A673 (cell line): ENCODE results near the gene PPP1R13L. TPM values are rescaled to one million over a fixed set of nuclear protein-coding genes. Genes with fewer than 3 reads are reported as not detected.

Experiments used
- BruUV-seq: library from RNA; stranded (reverse); fragments of 400-500 nt; replicated peaks from 2 replicates; lab custom pipeline; 2021; lab: Mats Ljungman, UMichigan
- CTCF ChIA-PET: fragments of 300-600 bp; sonication (Branson Sonifier 250); formaldehyde crosslinking; loops from one replicate; lab custom pipeline; 2022; ENCODE audit warnings: antibody characterized with exemption; lab: Charles Lee
- POLR2A ChIA-PET: fragments of 300-600 bp; sonication (Branson Sonifier 250); formaldehyde crosslinking; loops from one replicate; lab custom pipeline; 2022; ENCODE audit warnings: antibody characterized with exemption; ENCODE audit not compliant: low non-redundant PET; lab: Charles Lee
- DNase-seq: peaks from one replicate; pipeline ENCODE4 v3.0.0-alpha.2; 2015; ENCODE audit warnings: low spot score
- H3K27ac ChIP-seq: fragments of 200-600 bp; sonication (generic); 2 replicates; pipeline ENCODE4 v1.5.1; 2016; ENCODE audit warnings: mixed run types, low read depth, mild to moderate bottlenecking, mixed read lengths, antibody characterized with exemption, low read length; ENCODE audit not compliant: poor library complexity, severe bottlenecking
- H3K27me3 ChIP-seq: fragments of 200-600 bp; sonication (generic); replicated peaks from 2 replicates; pipeline ENCODE4 v1.6.1; 2017; ENCODE audit warnings: mixed run types, low read depth, mild to moderate bottlenecking, mixed read lengths, antibody characterized with exemption, low read length; ENCODE audit not compliant: insufficient read depth, poor library complexity
- H3K36me3 ChIP-seq: fragments of 200-600 bp; sonication (generic); 2 replicates; pipeline ENCODE4 v1.6.1; 2016; ENCODE audit warnings: mixed run types, mild to moderate bottlenecking, mixed read lengths, antibody characterized with exemption, low read length; ENCODE audit not compliant: insufficient read depth, poor library complexity, severe bottlenecking
- H3K4me1 ChIP-seq: fragments of 200-600 bp; sonication (generic); 2 replicates; pipeline ENCODE4 v1.6.1; 2017; ENCODE audit warnings: mixed run types, mild to moderate bottlenecking, mixed read lengths, antibody characterized with exemption, low read length; ENCODE audit not compliant: insufficient read depth, poor library complexity, severe bottlenecking
- H3K4me3 ChIP-seq: fragments of 200-600 bp; sonication (generic); 2 replicates; pipeline ENCODE4 v1.5.1; 2016; ENCODE audit warnings: low read depth, mixed run types, mild to moderate bottlenecking, mixed read lengths, low read length; ENCODE audit not compliant: poor library complexity, severe bottlenecking
- H3K9me3 ChIP-seq: fragments of 200-600 bp; sonication (generic); 2 replicates; pipeline ENCODE4 v1.6.1; 2016; ENCODE audit warnings: mixed run types, low read depth, mild to moderate bottlenecking, mixed read lengths, antibody characterized with exemption, low read length; ENCODE audit not compliant: poor library complexity, severe bottlenecking
- EZH2 ChIP-seq: fragments of 200-600 bp; sonication (generic); IDR thresholded peaks from 2 replicates; pipeline ENCODE4 v1.6.1; 2017; ENCODE audit warnings: borderline replicate concordance, low read depth, mild to moderate bottlenecking, mixed read lengths, antibody characterized with exemption, low read length; ENCODE audit not compliant: poor library complexity, severe bottlenecking
- intact Hi-C: fragments of 100-400 bp; cut with micrococcal nuclease; formaldehyde crosslinking; loops from one replicate; pipeline ENCODE4 v1.10.0; 2022; ENCODE audit not compliant: unreplicated experiment
- total RNA-seq: library from RNA; stranded (reverse); gene quantifications from 2 replicates; pipeline ENCODE4 v1.2.3, GENCODE V29; 2021
- TF ChIP-seq, protein P1 (sequence below): fragments of 300-800, 200-600 bp; sonication (generic); conservative IDR thresholded peaks from 2 replicates; pipeline ENCODE4 v1.5.1; 2017; ENCODE audit warnings: low read depth, mild to moderate bottlenecking, antibody characterized with exemption, low read length, moderate library complexity, mixed read lengths

PPP1R13L gene
- total RNA-seq, 1 experiment from 2014 or later, result 5.5 TPM

DNA sequence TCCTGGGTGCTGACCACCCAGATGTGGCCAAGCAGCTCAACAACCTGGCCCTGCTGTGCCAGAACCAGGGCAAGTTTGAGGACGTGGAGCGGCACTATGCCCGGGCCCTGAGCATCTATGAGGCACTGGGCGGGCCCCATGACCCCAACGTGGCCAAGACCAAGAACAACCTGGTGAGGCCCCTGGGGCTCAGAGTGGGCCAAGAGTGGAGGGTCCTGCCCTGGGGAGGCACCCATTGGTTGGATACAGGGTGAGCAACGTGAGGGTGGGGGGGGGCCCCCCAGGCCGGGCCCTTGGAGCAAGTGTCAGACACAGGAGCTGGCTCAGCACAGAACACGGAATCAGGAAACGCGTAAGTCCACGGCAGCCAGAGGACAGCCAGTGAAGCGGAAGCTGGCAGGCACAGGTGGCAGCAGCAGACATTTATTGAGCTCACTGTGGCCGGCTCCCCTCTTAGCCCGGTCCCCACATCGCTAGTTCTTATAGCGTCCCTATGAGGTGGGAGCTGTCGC lies 55.4 kb downstream of the PPP1R13L start:
- no peaks in the 10 kb centered on the region for H3K4me1 ChIP-seq
- ChIA-PET CTCF (no interaction called here), POLR2A (no interaction called here)
- no peak for TF ChIP-seq EZH2
- TF ChIP-seq, protein P1, sequence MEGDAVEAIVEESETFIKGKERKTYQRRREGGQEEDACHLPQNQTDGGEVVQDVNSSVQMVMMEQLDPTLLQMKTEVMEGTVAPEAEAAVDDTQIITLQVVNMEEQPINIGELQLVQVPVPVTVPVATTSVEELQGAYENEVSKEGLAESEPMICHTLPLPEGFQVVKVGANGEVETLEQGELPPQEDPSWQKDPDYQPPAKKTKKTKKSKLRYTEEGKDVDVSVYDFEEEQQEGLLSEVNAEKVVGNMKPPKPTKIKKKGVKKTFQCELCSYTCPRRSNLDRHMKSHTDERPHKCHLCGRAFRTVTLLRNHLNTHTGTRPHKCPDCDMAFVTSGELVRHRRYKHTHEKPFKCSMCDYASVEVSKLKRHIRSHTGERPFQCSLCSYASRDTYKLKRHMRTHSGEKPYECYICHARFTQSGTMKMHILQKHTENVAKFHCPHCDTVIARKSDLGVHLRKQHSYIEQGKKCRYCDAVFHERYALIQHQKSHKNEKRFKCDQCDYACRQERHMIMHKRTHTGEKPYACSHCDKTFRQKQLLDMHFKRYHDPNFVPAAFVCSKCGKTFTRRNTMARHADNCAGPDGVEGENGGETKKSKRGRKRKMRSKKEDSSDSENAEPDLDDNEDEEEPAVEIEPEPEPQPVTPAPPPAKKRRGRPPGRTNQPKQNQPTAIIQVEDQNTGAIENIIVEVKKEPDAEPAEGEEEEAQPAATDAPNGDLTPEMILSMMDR, result no peak
- no TSS peak for BruUV-seq
- H3K36me3 ChIP-seq, result peaks cover 20% of the 10 kb centered on the region
- H3K27ac ChIP-seq, result no peak overlapping the region
- no peaks in the 10 kb centered on the region for H3K27me3 ChIP-seq
- no peaks in the 10 kb centered on the region for H3K9me3 ChIP-seq
- no peak overlapping the region for H3K4me3 ChIP-seq
- DNase-seq, result no peak
- intact Hi-C loops, result no loop called here

DNA sequence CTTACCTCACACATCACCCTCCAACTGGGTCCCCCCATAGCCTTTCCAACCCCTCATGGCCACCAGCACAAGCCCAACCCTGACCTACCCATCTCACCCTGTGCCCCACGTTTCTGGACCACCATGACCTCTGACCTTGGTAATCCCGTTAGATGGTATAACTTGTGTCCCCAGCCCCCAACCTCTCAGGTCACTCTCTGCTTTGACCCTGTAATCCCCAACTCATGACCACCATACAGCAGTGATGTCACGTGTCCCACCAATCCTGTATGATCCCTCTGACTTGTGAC lies 55.8 kb downstream of the PPP1R13L start:
- H3K27me3 ChIP-seq, result no peaks in the 10 kb centered on the region
- BruUV-seq, result no TSS peak
- no peaks in the 10 kb centered on the region for H3K9me3 ChIP-seq
- intact Hi-C loops, result no loop called here
- CTCF ChIA-PET, result no interaction called here
- H3K27ac ChIP-seq, result no peak overlapping the region
- no peaks in the 10 kb centered on the region for H3K4me1 ChIP-seq
- POLR2A ChIA-PET, result no interaction called here
- H3K4me3 ChIP-seq, result no peak overlapping the region
- H3K36me3 ChIP-seq, result peaks cover 16% of the 10 kb centered on the region
- DNase-seq, result no peak
- no peak for TF ChIP-seq EZH2
- TF ChIP-seq, protein P1, result no peak

DNA sequence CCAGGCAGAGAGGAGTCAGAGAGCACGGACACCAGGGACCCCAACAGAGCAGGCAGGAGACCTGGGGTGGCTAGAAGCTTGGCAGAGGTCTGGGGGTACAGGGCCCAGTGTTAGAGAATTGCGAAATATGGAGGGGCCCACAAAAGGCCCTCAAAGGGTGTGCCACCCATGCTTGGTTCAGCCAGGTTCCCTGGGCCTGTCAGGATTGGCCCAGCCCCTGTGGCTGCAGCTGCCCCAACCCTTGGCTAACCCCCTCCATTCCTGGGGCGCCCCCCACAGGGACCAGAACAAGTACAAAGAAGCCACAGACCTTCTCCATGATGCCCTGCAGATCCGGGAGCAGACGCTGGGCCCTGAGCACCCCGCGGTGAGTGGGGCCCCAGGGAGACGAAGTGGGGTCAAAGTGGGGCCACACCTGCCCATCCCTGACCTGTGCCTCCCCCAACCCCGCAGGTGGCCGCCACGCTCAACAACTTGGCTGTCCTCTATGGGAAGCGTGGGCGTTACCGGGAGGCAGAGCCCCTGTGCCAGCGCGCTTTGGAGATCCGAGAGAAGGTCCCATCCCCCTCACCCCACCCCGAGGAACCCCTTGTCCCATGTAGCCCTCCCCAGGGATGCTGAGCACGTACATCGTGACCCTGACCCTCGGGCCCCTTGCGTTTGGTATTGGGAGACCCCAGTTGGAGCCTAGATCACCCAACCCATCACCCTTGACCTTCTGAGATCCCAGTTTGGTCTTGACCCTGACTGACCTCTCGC lies 56.3 kb downstream of the PPP1R13L start:
- intact Hi-C loops, result no loop called here
- Histone ChIP-seq H3K9me3 (no peaks in the 10 kb centered on the region), H3K4me3 (no peak overlapping the region), H3K27ac (no peak overlapping the region), H3K36me3 (peaks cover 11% of the 10 kb centered on the region), H3K27me3 (no peaks in the 10 kb centered on the region), H3K4me1 (no peaks in the 10 kb centered on the region)
- ChIA-PET CTCF (no interaction called here), POLR2A (no interaction called here)
- no TSS peak for BruUV-seq
- no peak for DNase-seq
- TF ChIP-seq, protein P1, result no peak
- TF ChIP-seq EZH2, result no peak
